GM12878 (cell line): ENCODE data around the gene LRRC31. TPM values are rescaled to one million over a fixed set of nuclear protein-coding genes. Genes with fewer than 3 reads are reported as not detected.

Experiments used
- ATAC-seq: fragments of 200-7000 bp; cut with Tn5 transposase; 3 replicates; pipeline ENCODE4 v1.9.1; 2020; ENCODE audit warnings: mild to moderate bottlenecking, moderate library complexity
- BruUV-seq: library from RNA; stranded (reverse); fragments of 400-500 nt; replicated peaks from 2 replicates; lab custom pipeline; 2021; lab: Mats Ljungman, UMichigan
- CTCF ChIA-PET: fragments of 300-600 bp; sonication (Branson Sonifier 250); formaldehyde crosslinking; extraction: SDS; loops from one replicate; lab custom pipeline; 2021; ENCODE audit warnings: inconsistent platforms; lab: Yijun Ruan, JAX
- POLR2A ChIA-PET: fragments of 350-600 bp; formaldehyde crosslinking; extraction: SDS; loops from one replicate; lab custom pipeline; 2021; ENCODE audit warnings: inconsistent platforms; lab: Charles Lee
- RAD21 ChIA-PET: fragments of 300-600 bp; sonication (Branson Sonifier 250); formaldehyde crosslinking; loops from one replicate; lab custom pipeline; 2023; ENCODE audit warnings: antibody characterized with exemption; ENCODE audit not compliant: unreplicated experiment; lab: Charles Lee
- SMC1A ChIA-PET: fragments of 300-600 bp; sonication (Branson Sonifier 250); formaldehyde crosslinking; loops from one replicate; lab custom pipeline; 2023; ENCODE audit not compliant: unreplicated experiment, uncharacterized antibody; lab: Charles Lee
- DNase-seq: peaks from one replicate; pipeline ENCODE4 v3.0.0-alpha.2; 2011; ENCODE audit warnings: low read depth, low spot score
- FAIRE-seq: peaks from 3 replicates; lab custom pipeline; 2011; peaks lifted over from hg19 to GRCh38; lab: Jason Lieb, UNC
- H2AFZ ChIP-seq: 2 replicates; pipeline ENCODE4 v1.6.0; 2011; ENCODE audit warnings: low read depth, low read length, control low read depth; ENCODE audit not compliant: control insufficient read depth
- H3K27ac ChIP-seq: 2 replicates; pipeline ENCODE4 v1.5.1; 2011; ENCODE audit warnings: control low read depth; ENCODE audit not compliant: control insufficient read depth, insufficient read depth
- H3K27me3 ChIP-seq, 2 experiments: replicated peaks in 1 of 2; 2 replicates each; pipeline versions ENCODE4 v1.6.0 to v1.6.1; 2011; ENCODE audit warnings: low read length in 1 of 2; ENCODE audit not compliant: control insufficient read depth in 2 of 2, insufficient read depth in 2 of 2
- H3K36me3 ChIP-seq, 2 experiments: 2 replicates each; pipeline ENCODE4 v1.5.1; 2011; ENCODE audit warnings: low read length in 1 of 2; ENCODE audit not compliant: control insufficient read depth in 2 of 2, insufficient read depth in 2 of 2
- H3K4me1 ChIP-seq: 2 replicates; pipeline ENCODE4 v1.6.1; 2011; ENCODE audit warnings: mild to moderate bottlenecking, low read length, moderate library complexity, mixed read lengths; ENCODE audit not compliant: control insufficient read depth, insufficient read depth
- H3K4me2 ChIP-seq: 2 replicates; pipeline ENCODE4 v1.6.0; 2011; ENCODE audit warnings: control low read depth; ENCODE audit not compliant: control insufficient read depth, insufficient read depth
- H3K4me3 ChIP-seq: fragments of 200-600 bp; sonication (generic); 2 replicates; pipeline ENCODE4 v1.5.1; 2016
- H3K79me2 ChIP-seq: 2 replicates; pipeline ENCODE4 v1.6.0; 2011; ENCODE audit warnings: low read length; ENCODE audit not compliant: control insufficient read depth, insufficient read depth
- H3K9ac ChIP-seq: 2 replicates; pipeline ENCODE4 v1.8.0; 2011; ENCODE audit warnings: low read length, control low read depth, mixed read lengths; ENCODE audit not compliant: control insufficient read depth, insufficient read depth
- H3K9me3 ChIP-seq: replicated peaks from 3 replicates; pipeline ENCODE4 v1.5.1; 2011; ENCODE audit warnings: mild to moderate bottlenecking, low read length; ENCODE audit not compliant: control insufficient read depth, insufficient read depth
- H4K20me1 ChIP-seq: 2 replicates; pipeline ENCODE4 v1.6.0; 2011; ENCODE audit not compliant: control insufficient read depth, insufficient read depth
- BHLHE40 ChIP-seq, 2 experiments: fragments of 450-650 bp in 1 of 2; IDR thresholded peaks; 2 replicates each; pipeline ENCODE4 v1.6.1; 2011 to 2017; ENCODE audit warnings: low read depth in 2 of 2, borderline replicate concordance in 1 of 2, improper control_type of control experiment in 1 of 2, low read length in 1 of 2, mild to moderate bottlenecking in 1 of 2
- BMI1 ChIP-seq: fragments of 450-650 bp; IDR thresholded peaks from 2 replicates; pipeline ENCODE4 v1.6.1; 2016; ENCODE audit warnings: mild to moderate bottlenecking, moderate library complexity, borderline replicate concordance
- CBX5 ChIP-seq: sonication (generic); IDR thresholded peaks from 2 replicates; pipeline ENCODE4 v1.6.1; 2016; ENCODE audit warnings: low read depth, moderate library complexity, mild to moderate bottlenecking, inconsistent platforms
- DPF2 ChIP-seq: fragments of 450-650 bp; IDR thresholded peaks from 2 replicates; pipeline ENCODE4 v1.6.1; 2017; ENCODE audit warnings: mild to moderate bottlenecking
- EED ChIP-seq: sonication (generic); IDR thresholded peaks from 2 replicates; pipeline ENCODE4 v1.6.1; 2016; ENCODE audit warnings: antibody characterized with exemption, low read depth
- FOXK2 ChIP-seq: fragments of 450-650 bp; IDR thresholded peaks from 2 replicates; pipeline ENCODE4 v1.6.1; 2017; ENCODE audit warnings: mild to moderate bottlenecking, moderate library complexity
- GATAD2B ChIP-seq: fragments of 450-650 bp; conservative IDR thresholded peaks from 2 replicates; pipeline ENCODE4 v1.6.1; 2017; ENCODE audit warnings: low read depth, mild to moderate bottlenecking, moderate library complexity
- MXI1 ChIP-seq: fragments of 150-350 bp; IDR thresholded peaks from 2 replicates; pipeline ENCODE4 v1.6.1; 2011; ENCODE audit warnings: low read depth, mild to moderate bottlenecking, inconsistent platforms, low read length, improper control_type of control experiment
- NR2F1 ChIP-seq: fragments of 450-650 bp; conservative IDR thresholded peaks from 2 replicates; pipeline ENCODE4 v1.6.1; 2017; ENCODE audit warnings: mild to moderate bottlenecking
- POLR2A ChIP-seq: IDR thresholded peaks from 2 replicates; pipeline ENCODE4 v1.6.1; 2011; ENCODE audit warnings: low read depth, mild to moderate bottlenecking, low read length
- RAD21 ChIP-seq: IDR thresholded peaks from 2 replicates; pipeline ENCODE4 v1.6.1; 2011; ENCODE audit warnings: mild to moderate bottlenecking, low read depth, low read length, moderate library complexity; ENCODE audit not compliant: insufficient read depth
- STAT3 ChIP-seq: IDR thresholded peaks from 2 replicates; pipeline ENCODE4 v1.6.1; 2011; ENCODE audit warnings: low read depth, low read length, improper control_type of control experiment
- TCF12 ChIP-seq: IDR thresholded peaks from 2 replicates; pipeline ENCODE4 v1.6.1; 2011; ENCODE audit warnings: low read depth, mild to moderate bottlenecking, low read length
- WRNIP1 ChIP-seq: IDR thresholded peaks from 2 replicates; pipeline ENCODE4 v1.6.1; 2011; ENCODE audit warnings: low read depth, low read length, improper control_type of control experiment, borderline replicate concordance
- WGBS: methylation state at CpG from one replicate; pipeline ENCODE4 v1.1.6; 2016; ENCODE audit warnings: low lambda C conversion rate; ENCODE audit not compliant: insufficient replicate concordance, insufficient coverage; ENCODE audit errors: missing lambda C conversion rate; 5-methylcytosine and 5-hydroxymethylcytosine counted together
- in situ Hi-C: fragments of 300-500 bp; cut with MboI; formaldehyde crosslinking; loops from 9 replicates; pipeline ENCODE4 v1.14.3; 2018; ENCODE audit warnings: mixed read lengths
- intact Hi-C: fragments of 100-400 bp; cut with micrococcal nuclease; formaldehyde crosslinking; loops from one replicate; pipeline ENCODE4 v1.14.2; 2022; ENCODE audit not compliant: unreplicated experiment
- polyA plus RNA-seq, 11 experiments: library from polyadenylated mRNA; depleted of rRNA in 4 of 11; unstranded in 6 of 11; stranded (reverse) in 5 of 11; fragments of >200 nt; fragmentation: Nextera tagmentation in 4 of 11; fragmentation: Illumina TruSeq in 1 of 11; extraction: Ambion mirVana in 4 of 11; extraction: Trizol in 1 of 11; gene quantifications; 1 replicate in 1 of 11; 2 replicates in 10 of 11; pipeline versions ENCODE4 v1.2.1 to v1.2.3, GENCODE V29; 2011 to 2016; ENCODE audit warnings: inconsistent platforms in 2 of 11, missing spikeins in 2 of 11, low read depth in 1 of 11
- total RNA-seq, 4 experiments: library from RNA; depleted of rRNA in 3 of 4; stranded (reverse); fragments of >200 nt in 3 of 4; fragmentation: Illumina TruSeq in 1 of 4; extraction: Trizol in 1 of 4; gene quantifications; 2 replicates each; pipeline versions ENCODE4 v1.2.1 to v1.2.3, GENCODE V29; 2013 to 2021
- TF ChIP-seq, protein P1 (sequence below): IDR thresholded peaks from 2 replicates; pipeline ENCODE4 v1.6.1; 2012; ENCODE audit warnings: low read depth, low read length, improper control_type of control experiment
- TF ChIP-seq, protein P2 (sequence below): fragments of 450-650 bp; conservative IDR thresholded peaks from 2 replicates; pipeline ENCODE4 v1.6.1; 2017; ENCODE audit warnings: mild to moderate bottlenecking, moderate library complexity

The LRRC31 gene
- total and polyA plus RNA-seq, 10 of the 15 experiments (the other 5 are each of a cell fraction or from before 2014, with no cell fraction given), result 0.04 to 0.06 (median 0.06) TPM; not detected in 7

DNA sequence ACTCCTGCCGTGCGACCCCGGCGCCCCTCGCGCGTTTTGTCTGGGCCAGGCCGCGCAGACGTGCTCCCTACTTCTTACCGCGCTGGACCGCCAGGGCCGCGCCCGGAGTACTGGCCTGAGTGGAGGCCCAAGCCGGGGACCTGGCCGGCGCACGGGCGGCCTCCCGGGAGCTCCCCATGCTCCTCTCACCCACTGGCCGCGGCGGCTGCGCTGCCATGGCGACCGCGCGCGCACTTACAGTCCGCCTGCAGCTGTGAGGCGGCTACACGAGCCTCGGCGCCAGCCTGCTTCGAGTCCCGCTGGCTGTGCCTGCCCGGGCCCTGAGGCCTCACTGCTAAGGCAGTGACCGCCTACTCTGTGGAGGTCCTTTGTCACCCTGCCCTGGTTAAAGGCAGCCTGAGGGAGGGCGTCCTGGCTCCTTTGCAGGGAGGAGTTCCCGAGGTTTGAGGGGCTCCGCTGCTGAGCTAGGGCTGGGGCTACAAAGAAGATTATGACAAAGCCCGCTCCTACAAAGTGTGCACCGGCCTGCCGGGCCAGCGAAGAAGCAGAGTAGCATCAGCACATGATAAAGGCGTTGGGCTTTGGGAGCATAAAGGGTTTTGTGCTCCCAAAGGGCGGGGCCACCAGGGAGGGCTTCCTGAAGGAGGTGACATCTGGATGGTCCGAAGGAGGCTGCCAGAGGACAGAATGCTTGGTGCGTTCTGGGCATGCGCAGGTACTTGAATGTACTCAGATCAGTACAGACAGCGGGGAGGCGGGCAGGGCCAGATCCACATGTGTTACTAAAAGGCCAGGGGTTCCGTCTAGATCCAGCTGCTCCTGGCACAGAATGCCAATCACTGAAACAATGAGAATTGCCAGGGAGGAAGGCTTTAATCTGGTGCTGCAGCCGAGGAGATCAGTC, 57.2 kb downstream of the LRRC31 start, which contains the start of the genes LRRC34 and LRRIQ4:
LRRC34 (minus strand) TSS at position 573 of the 904 bp plus-strand sequence; CDS start at position 217, 356 bp downstream.
LRRIQ4 (plus strand) TSS at position 539 of the 904 bp plus-strand sequence. CDS start 9,052 bp downstream, outside the sequence.
- Histone ChIP-seq H3K9me3 (peaks cover 3% of the 10 kb centered on the region; the same call in 1 of the 3 replicates), H3K4me2 (peak within 1 kb of the TSS; percentile 100), H3K27me3 (no peaks in the 10 kb centered on the region), H3K9ac (peak within 1 kb of the TSS; percentile 53), H3K4me3 (peak within 1 kb of the TSS; percentile 71), H3K4me1 (peaks cover 12% of the 10 kb centered on the region), H2AFZ (peak within 1 kb of the TSS; percentile 94), H3K36me3 (no peaks in the 10 kb centered on the region), H3K79me2 (no peaks in the 10 kb centered on the region), H3K27ac (peak within 1 kb of the TSS; percentile 45), H4K20me1 (no peaks in the 10 kb centered on the region)
- FAIRE-seq, result no peak
- 4% methylated on average over 53 of the region's 56 CpGs for WGBS
- ChIA-PET SMC1A (interaction anchor here (0.6 to 1.9 kb wide), 4 partner anchors 40 to 55 kb away, joined by 3 to 5 read pairs (median 3); partner anchors contain the start of gene MYNN), RAD21 (interaction anchor here (1.2 kb wide), 1 partner anchor 15 kb away, joined by 3 read pairs; no protein-coding TSS in a partner anchor), CTCF (interaction anchor here (0.6 to 1.9 kb wide), 4 partner anchors 18 to 40 kb away, joined by 3 to 5 read pairs (median 4); partner anchors contain the start of gene MYNN), POLR2A (interaction anchor here (0.9 kb wide), 1 partner anchor 155 kb away, joined by 3 read pairs; no protein-coding TSS in a partner anchor)
- intact Hi-C loops (loop anchor here (1.0 kb wide), 1 partner anchor 39 kb away; the partner anchor contains the start of gene MYNN), in situ Hi-C loops (no loop called here)
- peak; percentile 44 for DNase-seq
- no TSS peak for BruUV-seq
- ATAC-seq, result peak; percentile 79
- TF ChIP-seq, protein P1, sequence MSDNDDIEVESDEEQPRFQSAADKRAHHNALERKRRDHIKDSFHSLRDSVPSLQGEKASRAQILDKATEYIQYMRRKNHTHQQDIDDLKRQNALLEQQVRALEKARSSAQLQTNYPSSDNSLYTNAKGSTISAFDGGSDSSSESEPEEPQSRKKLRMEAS, result peak; percentile 8; the same call in 1 of the 2 replicates
- TF ChIP-seq DPF2 (peak; percentile 57), GATAD2B (peak; percentile 65; the same call in 1 of the 2 replicates), WRNIP1 (no peak), CBX5 (peak; percentile 73; the same call in 1 of the 2 replicates), TCF12 (peak; percentile 61; the same call in 1 of the 2 replicates), STAT3 (no peak), EED (peak; percentile 9; the same call in 1 of the 2 replicates), RAD21 (no peak), BMI1 (peak; percentile 79), BHLHE40 (IDR thresholded peaks at IDR 0.05; ENCODE audit: borderline replicate concordance in 1 of 2, low read depth in 2 of 2, low read length in 1 of 2) (peak in 1 of 2 experiments; percentile 82; a peak in 2 of 4 replicates), FOXK2 (no peak), MXI1 (peak; percentile 80), POLR2A (peak; percentile 59), NR2F1 (0 out of 2 replicates have a peak, but pooled peaks have one; percentile 32)
- TF ChIP-seq, protein P2, sequence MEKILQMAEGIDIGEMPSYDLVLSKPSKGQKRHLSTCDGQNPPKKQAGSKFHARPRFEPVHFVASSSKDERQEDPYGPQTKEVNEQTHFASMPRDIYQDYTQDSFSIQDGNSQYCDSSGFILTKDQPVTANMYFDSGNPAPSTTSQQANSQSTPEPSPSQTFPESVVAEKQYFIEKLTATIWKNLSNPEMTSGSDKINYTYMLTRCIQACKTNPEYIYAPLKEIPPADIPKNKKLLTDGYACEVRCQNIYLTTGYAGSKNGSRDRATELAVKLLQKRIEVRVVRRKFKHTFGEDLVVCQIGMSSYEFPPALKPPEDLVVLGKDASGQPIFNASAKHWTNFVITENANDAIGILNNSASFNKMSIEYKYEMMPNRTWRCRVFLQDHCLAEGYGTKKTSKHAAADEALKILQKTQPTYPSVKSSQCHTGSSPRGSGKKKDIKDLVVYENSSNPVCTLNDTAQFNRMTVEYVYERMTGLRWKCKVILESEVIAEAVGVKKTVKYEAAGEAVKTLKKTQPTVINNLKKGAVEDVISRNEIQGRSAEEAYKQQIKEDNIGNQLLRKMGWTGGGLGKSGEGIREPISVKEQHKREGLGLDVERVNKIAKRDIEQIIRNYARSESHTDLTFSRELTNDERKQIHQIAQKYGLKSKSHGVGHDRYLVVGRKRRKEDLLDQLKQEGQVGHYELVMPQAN, result 0 out of 2 replicates have a peak, but pooled peaks have one; percentile 39
